DMS53 treated with DMSO at 0.1 percent for 48 hours (cell line): ENCODE measurements around the gene PARP3.

Experiments
- DNase-seq: peaks from one replicate; lab custom pipeline; 2025; ENCODE audit not compliant: unreplicated experiment; lab: John Stamatoyannopoulos, UW

The PARP3 gene

DNA sequence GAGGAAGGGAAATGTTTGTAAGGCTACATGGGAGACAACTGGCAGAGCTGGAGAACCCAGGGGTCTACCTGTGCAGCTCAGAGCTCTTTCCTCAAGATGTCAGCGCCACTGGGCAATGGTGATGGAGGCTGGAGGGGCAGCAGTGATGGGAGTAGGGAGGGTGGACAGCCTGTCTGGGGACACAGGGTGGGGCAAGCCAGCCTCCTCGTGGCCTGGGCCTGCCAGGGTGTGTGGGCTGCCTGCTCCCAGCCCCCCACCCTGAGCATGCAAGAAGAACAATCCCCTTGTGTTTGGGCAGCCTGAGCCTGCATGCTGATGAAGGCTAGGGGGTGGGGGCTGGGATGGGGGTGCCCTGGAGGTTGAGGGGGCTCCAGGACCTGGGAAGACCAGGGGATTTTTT lies 23.9 kb downstream of the PARP3 start:
- DNase-seq = no peak

GRCh38 chr3:51966486-51966885 lies 24.3 kb downstream of the PARP3 start:
- DNase-seq = no peak

- no peak for DNase-seq
Measured at GRCh38 chr3:51966922-51967383, 24.8 kb downstream of the PARP3 start.

- no peak for DNase-seq
Measured at GRCh38 chr3:51967384-51968169, 25.4 kb downstream of the PARP3 start, which contains the start of gene PCBP4. Gene PCBP4, minus strand, starts transcription at chr3:51967454. Its CDS starts 6,214 bp downstream, at chr3:51961240.

DNA sequence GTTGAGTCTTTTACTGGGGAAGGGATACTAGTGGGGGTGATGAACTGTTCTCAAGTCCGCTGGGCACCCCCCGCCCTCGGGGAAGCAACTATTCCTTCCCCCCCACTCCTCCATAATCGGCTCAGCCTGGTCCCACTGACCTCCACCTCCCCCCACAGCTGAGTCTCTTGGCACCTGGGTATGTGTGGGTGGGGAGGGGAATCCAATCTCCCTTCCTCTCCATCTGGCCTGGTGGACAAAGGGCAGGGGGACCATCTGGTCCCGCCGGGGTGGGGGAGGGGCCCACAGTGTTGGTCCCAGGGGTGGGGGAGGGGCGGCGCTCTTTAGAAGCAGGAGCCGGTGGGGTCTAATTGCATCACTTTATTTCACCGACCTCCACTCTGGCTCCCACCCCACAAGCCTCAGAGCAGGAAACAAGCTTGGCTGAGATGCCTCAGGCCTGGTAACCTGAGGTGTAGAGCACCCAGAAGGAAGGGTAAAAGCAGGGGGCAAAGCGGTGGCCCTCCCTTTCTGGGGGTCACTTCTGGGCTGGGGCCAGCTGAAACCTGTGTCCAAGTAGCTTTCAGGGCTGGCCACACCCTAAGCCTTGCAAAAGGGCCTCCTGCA lies 26.1 kb downstream of the PARP3 start:
- no peak for DNase-seq

DNA sequence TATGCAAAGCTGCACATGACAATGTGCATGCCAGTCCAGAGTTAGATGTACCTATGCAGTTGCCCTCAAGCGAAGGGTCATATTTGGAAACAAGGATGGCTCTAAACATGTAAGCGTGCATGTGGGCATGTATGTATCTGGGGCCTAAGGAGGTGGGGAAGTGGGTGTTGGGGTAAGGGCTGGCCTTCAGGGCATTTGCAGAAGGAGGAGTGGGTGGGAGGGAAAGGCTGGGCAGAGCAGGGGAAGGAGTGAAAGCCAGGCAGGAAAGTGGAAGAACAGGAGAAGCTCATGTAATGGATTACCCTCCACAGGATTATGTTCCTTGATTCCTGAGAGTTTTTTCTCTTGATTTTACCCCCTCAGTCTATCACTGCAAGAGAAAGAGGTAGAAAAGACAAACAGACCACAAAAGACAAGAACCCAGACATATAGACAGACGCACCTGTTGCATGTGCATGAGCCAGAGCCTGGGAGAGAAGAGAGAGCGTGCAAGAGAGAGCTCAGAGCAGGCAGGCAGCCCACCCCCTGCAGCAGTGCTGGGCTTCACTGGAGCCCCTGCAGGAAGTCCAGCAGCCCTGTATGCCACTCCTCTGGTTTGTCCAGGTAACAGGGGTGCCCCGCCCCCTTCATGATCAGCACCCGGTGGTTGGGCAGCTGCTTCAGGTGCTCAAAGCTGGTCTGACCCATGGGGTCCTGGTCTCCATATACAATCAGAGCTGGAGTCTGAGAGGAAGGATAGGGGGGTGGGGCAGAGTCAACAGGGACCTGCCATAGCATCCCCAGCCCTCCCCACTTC lies 26.9 kb downstream of the PARP3 start:
- DNase-seq = no peak

DNA sequence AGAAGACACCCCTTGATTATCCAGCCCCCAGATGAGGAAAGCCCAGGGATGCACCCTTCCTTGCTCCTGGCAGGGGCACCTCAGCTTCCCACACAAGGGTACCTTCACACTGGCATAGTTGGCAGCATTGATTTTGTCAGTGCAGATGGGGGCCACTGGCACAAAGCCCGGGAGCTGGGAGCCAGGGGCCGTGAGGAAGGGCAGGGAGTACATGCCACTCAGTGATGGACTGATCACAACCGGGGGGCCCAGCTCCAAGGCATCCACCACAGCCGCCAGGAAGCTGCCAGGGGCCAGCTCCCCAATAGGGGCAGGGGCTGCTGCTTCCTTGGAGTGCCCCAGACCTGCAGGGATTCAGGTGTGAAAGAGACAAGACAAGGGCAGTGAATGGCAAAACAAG lies 27.7 kb downstream of the PARP3 start:
- no peak for DNase-seq

DNA sequence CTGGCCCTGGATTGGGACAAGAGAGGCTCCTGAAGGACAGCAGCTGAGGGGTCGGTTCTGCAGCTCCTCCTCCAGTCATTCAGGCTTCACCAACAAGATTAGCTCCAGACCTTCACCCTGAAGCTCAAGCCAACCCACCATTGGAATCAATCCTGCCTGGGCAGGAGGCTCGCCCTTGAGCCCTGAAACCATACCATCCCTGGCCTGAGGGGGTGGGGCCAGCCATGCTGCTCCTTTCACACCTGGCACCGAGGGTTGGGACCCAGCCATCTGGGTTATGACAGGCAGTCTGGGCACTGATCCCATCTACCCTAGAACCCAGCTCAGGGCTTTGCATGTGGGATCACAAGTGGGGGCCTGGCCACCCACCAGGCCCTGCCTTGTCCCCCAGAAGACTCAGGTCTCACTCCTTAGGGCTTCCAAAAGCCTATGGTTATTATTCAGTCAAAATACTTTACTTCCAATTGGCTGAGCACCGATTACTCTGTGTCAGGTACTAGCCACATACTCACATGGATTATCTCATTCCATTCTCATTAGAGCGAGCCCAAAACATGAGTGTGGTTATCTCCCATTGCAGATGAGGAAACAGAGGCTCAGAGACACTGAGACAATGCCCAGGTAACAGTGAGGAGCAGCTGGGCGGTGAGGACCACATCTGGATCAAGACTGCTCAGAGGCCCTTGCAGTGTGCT lies 28.6 kb downstream of the PARP3 start:
- no peak for DNase-seq

- no peak for DNase-seq
Measured at GRCh38 chr3:51971350-51971749, 29.2 kb downstream of the PARP3 start.

DNA sequence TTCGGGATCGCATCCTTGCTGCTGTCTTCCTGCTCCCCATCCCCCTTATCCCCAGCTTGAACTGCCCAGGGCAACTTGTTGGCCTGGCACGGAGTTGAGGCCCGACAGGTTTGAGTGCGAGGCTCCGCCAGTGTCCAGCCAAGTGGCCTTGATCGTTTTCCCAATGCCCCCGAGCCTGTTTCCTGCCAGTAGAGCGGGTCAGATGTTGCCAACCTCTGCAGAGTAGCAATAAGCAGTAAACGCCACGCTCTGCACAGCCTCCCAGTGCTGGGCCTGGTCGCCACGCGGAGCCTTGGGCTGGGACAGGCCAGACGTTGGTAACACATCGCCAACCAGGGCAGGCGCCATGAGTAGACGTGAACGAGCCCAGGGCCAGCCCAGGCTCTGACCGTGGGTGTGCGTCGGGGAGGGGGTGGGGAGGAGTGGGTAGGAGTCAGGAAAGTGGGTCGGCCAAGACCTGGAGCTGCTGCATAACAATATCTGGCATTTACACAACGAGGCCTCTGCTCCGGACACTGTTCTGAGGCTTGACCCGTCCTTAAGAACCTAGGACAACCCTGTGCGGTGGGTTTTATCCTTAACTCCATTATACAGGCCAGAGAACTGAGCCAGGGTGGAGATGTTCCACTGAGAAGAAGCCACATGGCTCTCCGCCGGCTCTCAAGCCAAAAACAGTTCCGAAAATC lies 32.3 kb downstream of the PARP3 start:
- DNase-seq = no peak

DNA sequence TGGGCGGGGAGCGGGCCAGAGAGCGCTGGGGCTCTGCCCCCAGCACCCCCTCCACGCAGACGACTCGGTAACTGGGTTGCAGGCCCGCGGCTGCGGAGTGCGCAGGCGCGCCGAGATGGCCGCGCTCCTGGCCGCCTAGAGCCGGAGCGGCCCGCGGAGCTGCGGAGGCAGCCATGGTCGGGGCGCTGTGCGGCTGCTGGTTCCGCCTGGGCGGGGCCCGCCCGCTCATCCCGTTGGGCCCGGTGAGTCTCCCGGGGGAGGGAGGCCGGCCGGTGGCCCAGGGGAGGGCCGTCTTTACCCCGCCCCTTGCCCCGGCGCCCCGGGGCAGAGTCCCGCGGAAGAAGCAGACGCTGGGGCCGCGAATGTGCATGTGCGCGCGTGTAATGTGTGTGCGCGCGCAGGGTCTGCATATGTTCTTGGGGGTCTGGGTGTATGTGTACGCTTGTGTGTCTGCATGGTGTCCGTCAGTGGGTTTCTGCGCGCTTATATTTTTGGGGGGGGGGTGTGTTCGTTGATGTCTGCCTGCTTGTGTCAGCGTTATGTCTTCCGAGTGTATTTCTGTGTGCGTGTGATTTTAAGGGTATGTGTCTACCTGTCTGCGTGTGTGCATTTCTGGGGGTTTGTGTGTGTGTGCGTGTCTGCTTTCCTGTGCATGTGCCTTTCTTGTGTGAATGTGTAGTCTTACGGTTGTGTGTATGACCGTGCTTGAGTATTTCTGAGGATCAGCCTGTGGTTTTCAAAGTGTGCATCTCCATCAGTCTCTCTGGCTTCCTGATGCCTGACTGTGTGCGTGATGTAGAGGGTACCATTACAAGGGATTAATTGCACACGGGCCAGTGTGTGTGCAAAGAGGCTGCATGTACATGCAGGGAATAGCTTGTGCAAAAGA lies 33.0 kb downstream of the PARP3 start, which contains the start of gene ABHD14A:
Gene ABHD14A, plus strand, starts transcription at position 102 of the 889 bp plus-strand sequence. Its CDS starts 72 bp downstream, at position 174.
- peak; percentile 6 for DNase-seq

DNA sequence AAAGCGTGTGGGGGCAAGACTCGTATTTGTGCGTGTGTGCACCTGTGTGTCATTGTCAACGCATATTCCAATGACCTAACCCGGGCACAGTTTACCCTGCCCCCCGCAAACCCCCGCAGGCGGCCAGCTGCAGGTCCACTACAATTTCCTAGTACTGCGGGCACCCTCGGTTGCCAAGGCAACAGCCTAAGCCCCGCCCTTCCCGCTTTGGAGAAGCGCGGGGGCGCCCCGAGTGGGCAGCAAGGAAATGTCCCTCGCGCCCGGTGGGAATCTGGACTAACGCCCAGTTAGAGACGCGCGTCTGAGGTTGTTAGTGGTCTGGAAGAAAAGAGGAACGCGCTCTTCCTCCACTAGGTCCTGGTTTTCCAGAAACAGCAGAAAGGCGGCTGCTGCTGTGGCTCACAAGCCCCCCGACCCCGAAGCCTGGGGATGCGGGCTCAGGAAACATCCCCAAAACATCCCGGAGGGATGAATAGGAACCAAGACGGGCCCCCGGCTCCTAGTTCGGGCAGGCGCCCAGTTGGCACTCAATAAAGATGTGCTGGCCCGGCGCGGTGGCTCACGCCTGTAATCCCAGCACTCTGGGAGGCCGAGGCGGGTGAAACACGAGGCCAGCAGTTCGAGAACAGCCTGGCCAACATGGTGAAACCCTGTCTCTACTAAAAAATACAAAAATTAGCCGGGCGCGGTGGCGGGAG lies 33.8 kb downstream of the PARP3 start:
- no peak for DNase-seq

DNA sequence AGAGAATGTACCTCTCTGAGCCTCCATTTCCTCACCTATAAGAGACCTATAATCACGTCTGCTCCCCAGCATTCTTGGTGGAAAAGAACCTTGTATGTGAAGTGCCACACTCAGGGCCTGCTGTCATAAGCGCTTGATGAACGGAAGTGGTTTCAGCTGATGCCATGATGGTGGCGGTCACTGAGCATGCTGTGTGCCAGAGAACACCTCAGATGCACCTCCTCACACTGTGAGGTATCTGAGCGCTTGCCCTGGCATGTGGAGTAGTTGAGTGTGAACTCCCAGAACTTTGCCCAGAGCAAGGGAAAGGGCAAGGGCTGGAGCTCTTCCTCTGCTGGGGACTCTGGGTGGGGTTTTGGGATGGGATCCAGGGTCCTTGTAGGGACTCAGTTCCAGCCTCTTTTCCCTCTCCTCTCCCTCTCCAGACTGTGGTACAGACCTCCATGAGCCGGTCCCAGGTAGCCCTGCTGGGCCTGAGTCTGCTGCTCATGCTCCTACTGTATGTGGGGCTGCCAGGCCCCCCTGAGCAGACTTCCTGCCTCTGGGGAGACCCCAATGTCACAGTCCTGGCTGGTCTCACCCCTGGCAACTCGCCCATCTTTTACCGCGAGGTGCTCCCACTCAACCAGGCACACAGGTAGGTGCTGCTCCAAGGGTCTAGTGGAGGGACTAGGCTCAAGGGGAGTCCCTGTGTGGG lies 35.4 kb downstream of the PARP3 start:
- DNase-seq = no peak

DNA sequence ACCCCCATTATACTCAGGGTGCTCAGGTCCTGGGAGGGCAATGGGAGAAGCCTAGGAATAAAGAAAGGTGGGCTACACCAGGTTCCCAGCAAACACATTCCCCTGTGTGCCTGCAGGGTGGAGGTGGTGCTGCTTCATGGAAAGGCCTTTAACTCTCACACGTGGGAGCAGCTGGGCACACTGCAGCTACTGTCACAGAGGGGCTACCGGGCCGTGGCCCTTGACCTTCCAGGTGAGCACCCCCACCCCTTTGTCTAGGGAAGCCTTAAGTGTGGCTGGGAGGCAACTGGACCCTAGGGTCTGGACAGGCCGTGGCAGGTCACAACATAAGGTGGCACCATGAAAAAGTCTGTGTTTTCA lies 36.0 kb downstream of the PARP3 start:
- no peak for DNase-seq

- DNase-seq = no peak
Measured at GRCh38 chr3:51980253-51980652, 38.1 kb downstream of the PARP3 start.

DNA sequence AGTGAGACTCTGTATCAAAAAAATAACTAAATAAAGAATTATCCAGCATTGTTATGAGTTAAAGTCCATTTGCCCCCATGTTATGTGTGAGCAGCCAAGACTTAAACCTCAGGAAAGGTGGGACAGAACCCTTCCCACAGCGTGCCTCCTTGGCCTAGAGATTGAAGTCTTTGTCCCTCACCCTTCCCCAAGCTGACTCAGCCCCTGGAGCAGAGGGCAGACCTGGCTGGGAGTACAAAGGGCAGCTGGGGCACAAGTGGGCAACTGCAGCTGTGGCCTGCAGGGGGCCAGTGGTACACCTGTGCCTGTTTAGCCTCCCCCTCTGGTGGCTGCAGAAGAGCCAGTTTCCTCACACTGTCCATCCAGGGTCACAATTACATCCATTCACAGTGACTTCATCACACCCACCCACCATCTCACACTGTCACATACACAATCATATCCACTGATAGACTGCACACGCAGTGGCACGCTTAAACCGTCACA lies 40.2 kb downstream of the PARP3 start:
- DNase-seq = peak; percentile 32

- peak; percentile 56 for DNase-seq
Measured at GRCh38 chr3:51982838-51983577, 40.8 kb downstream of the PARP3 start, which contains the start of gene ACY1. Gene ACY1, plus strand, starts transcription at chr3:51983535. Its CDS starts 530 bp downstream, at chr3:51984065.
